ENCODE data around the gene XG. TPM values are rescaled to one million over a fixed set of nuclear protein-coding genes. Genes with fewer than 3 reads are reported as not detected.

The XG gene
- total and polyA plus RNA-seq, 7 experiments from 2014 or later, result 0.22 to 0.71 TPM; not detected in 5

GRCh38 chrX:2855761-2856160 is 103.9 kb downstream of the XG start:
- Mint-ChIP-seq H3K4me3 (no peak overlapping the region), H3K27ac (no peak overlapping the region), H3K36me3 (no peaks in the 10 kb centered on the region), H3K9me3 (peaks cover 0 to 2% (median 0%) of the 10 kb centered on the region in 11 donors), H3K4me1 (no peaks in the 10 kb centered on the region), H3K27me3 (no peaks in the 10 kb centered on the region)
- no peaks in the 10 kb centered on the region for H3K27me3 ChIP-seq (ENCODE audit: control insufficient read depth in 2 of 2, insufficient read depth in 2 of 2, low read length in 2 of 2)
- ATAC-seq (no peak), DNase-seq (no peak)
- no peaks in the 10 kb centered on the region for H3K9me3 ChIP-seq (ENCODE audit: control insufficient read depth in 2 of 3, low read length in 3 of 3)
- H3K4me1 ChIP-seq (ENCODE audit: control insufficient read depth in 2 of 2, insufficient read depth in 2 of 2, low read length in 2 of 2), result no peaks in the 10 kb centered on the region
- ChIA-PET CTCF (no interaction called here), POLR2A (no interaction called here)
- H3K4me3 ChIP-seq (ENCODE audit: low read length), result no peak overlapping the region
- intact Hi-C loops (cut with micrococcal nuclease), result no loop called here
- no peak overlapping the region for H3K27ac ChIP-seq (ENCODE audit: low read depth, low read length)
- H3K36me3 ChIP-seq (ENCODE audit: control insufficient read depth in 2 of 3, insufficient read depth in 3 of 3, low read length in 3 of 3), result no peaks in the 10 kb centered on the region

DNA sequence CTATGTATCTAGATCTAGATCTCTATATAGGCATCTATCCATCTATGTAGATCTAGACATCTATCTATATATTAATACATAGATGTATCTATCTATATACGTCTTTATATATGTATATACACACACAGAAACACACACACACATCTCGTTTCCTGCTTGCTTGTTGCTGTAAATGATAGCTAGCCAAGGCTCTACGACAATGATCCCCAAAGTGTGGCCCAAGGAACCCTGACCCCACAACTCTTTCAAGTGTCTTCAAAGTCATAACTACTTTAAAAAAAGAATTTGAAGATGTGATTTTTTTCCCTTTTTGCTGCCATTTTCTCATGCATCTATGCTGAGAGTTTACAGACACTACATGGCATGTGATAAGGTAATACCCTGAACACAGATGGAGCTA is 105.7 kb downstream of the XG start:
- Histone ChIP-seq H3K4me1 (ENCODE audit: control insufficient read depth in 2 of 2, insufficient read depth in 2 of 2, low read length in 2 of 2) (no peaks in the 10 kb centered on the region), H3K9me3 (ENCODE audit: control insufficient read depth in 2 of 3, low read length in 3 of 3) (no peaks in the 10 kb centered on the region), H3K36me3 (ENCODE audit: control insufficient read depth in 2 of 3, insufficient read depth in 3 of 3, low read length in 3 of 3) (no peaks in the 10 kb centered on the region), H3K27me3 (ENCODE audit: control insufficient read depth in 2 of 2, insufficient read depth in 2 of 2, low read length in 2 of 2) (no peaks in the 10 kb centered on the region), H3K4me3 (ENCODE audit: low read length) (no peak overlapping the region), H3K27ac (ENCODE audit: low read depth, low read length) (no peak overlapping the region)
- ChIA-PET CTCF (no interaction called here), POLR2A (no interaction called here)
- H3K4me3 Mint-ChIP-seq, result no peak overlapping the region
- H3K27me3 Mint-ChIP-seq, result peaks cover 0 to 5% (median 0%) of the 10 kb centered on the region in 5 donors
- no peaks in the 10 kb centered on the region for H3K36me3 Mint-ChIP-seq
- no peak for ATAC-seq
- H3K4me1 Mint-ChIP-seq, result no peaks in the 10 kb centered on the region
- no peak overlapping the region for H3K27ac Mint-ChIP-seq
- peaks cover 0 to 2% (median 0%) of the 10 kb centered on the region in 11 donors for H3K9me3 Mint-ChIP-seq
- intact Hi-C loops (cut with micrococcal nuclease), result no loop called here
- no peak for DNase-seq

DNA sequence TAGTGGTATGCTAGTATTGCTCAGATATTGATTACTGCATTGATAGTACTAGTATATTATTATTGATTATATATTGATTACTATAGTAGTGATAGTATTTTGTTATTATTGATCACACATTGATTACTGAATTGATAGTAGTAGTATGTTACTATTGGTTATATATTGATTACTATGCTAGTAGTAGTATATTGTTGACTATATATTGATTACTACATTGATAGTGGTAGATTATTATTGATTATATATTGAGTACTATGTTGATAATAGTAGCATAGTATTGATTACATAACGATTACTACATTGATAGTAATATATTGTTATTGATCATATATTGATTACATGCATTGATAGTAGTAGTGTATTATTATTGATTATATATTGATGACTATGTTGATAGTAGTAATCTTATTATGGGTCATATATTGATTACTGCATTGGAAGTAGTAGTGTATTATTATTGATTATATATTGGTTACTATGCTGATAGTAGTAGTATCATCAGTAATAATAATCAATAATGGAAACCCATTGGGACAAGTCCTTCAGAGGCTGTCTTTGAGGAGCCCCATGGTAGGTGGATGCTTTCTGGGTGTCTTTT is 107.5 kb downstream of the XG start:
- Histone ChIP-seq H3K27ac (ENCODE audit: low read depth, low read length) (no peak overlapping the region), H3K4me1 (ENCODE audit: control insufficient read depth in 2 of 2, insufficient read depth in 2 of 2, low read length in 2 of 2) (no peaks in the 10 kb centered on the region), H3K9me3 (ENCODE audit: control insufficient read depth in 2 of 3, low read length in 3 of 3) (no peaks in the 10 kb centered on the region), H3K4me3 (ENCODE audit: low read length) (no peak overlapping the region), H3K36me3 (ENCODE audit: control insufficient read depth in 2 of 3, insufficient read depth in 3 of 3, low read length in 3 of 3) (no peaks in the 10 kb centered on the region), H3K27me3 (ENCODE audit: control insufficient read depth in 2 of 2, insufficient read depth in 2 of 2, low read length in 2 of 2) (no peaks in the 10 kb centered on the region)
- ATAC-seq (no peak), DNase-seq (no peak)
- Mint-ChIP-seq H3K27ac (no peak overlapping the region), H3K4me1 (no peaks in the 10 kb centered on the region), H3K4me3 (no peak overlapping the region), H3K27me3 (peaks cover 0 to 5% (median 0%) of the 10 kb centered on the region in 5 donors), H3K9me3 (no peaks in the 10 kb centered on the region), H3K36me3 (no peaks in the 10 kb centered on the region)
- intact Hi-C loops (cut with micrococcal nuclease), result no loop called here
- ChIA-PET POLR2A (no interaction called here), CTCF (no interaction called here)

DNA sequence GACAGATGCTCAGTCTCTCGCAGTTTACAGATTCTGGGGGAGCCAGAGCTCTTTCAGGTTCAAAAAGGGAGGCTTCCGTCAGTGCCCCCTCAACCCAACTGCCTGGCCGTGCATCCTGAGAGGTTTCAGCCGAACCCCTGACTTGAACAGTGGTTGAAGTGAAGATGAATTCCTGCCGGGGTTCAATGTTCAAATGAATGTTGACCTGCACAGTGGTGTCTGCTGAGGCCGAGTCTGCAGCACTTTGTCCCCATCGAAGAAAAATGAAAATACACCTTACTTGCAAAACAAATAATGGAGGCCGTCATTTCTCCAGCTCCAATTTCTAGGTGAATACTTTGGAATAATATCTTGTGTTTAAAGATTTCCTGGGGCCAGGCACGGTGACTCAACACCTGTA is 110.6 kb downstream of the XG start:
- POLR2A ChIA-PET, result no interaction called here
- H3K27ac Mint-ChIP-seq, result no peak overlapping the region
- intact Hi-C loops (cut with micrococcal nuclease), result no loop called here
- Histone ChIP-seq H3K36me3 (ENCODE audit: control insufficient read depth in 2 of 3, insufficient read depth in 3 of 3, low read length in 3 of 3) (no peaks in the 10 kb centered on the region), H3K4me1 (ENCODE audit: control insufficient read depth in 2 of 2, insufficient read depth in 2 of 2, low read length in 2 of 2) (no peaks in the 10 kb centered on the region), H3K27me3 (ENCODE audit: control insufficient read depth in 2 of 2, insufficient read depth in 2 of 2, low read length in 2 of 2) (no peaks in the 10 kb centered on the region), H3K27ac (ENCODE audit: low read depth, low read length) (no peak overlapping the region), H3K9me3 (ENCODE audit: control insufficient read depth in 2 of 3, low read length in 3 of 3) (no peaks in the 10 kb centered on the region), H3K4me3 (ENCODE audit: low read length) (no peak overlapping the region)
- H3K4me1 Mint-ChIP-seq, result no peaks in the 10 kb centered on the region
- CTCF ChIA-PET, result no interaction called here
- H3K9me3 Mint-ChIP-seq, result peaks cover 0 to 5% (median 0%) of the 10 kb centered on the region in 11 donors
- H3K36me3 Mint-ChIP-seq, result no peaks in the 10 kb centered on the region
- no peak overlapping the region for H3K4me3 Mint-ChIP-seq
- ATAC-seq, result no peak
- DNase-seq, result no peak
- H3K27me3 Mint-ChIP-seq, result peaks cover 0 to 6% (median 0%) of the 10 kb centered on the region in 5 donors

DNA sequence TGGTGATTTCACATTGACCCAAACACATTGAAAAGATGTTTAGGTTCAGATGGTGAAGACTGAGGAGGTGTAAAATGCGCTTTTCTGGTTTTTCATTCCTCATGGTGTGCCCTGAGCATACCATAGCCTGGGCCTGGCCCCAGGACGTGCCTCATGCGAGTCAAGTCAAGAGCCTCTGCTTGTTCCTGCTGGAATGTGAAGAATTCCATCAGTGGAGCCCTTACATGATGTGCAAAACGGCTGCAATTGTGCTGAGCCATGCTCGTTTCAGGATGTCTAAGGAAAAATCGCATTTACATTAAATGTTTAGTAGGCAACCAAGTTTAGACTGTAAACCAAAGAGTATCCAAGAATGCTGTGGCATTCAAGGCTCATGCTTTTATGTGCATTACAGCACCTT is 111.8 kb downstream of the XG start:
- intact Hi-C loops (cut with micrococcal nuclease), result no loop called here
- ChIA-PET CTCF (no interaction called here), POLR2A (no interaction called here)
- H3K9me3 Mint-ChIP-seq, result peaks cover 0 to 5% (median 0%) of the 10 kb centered on the region in 11 donors
- Histone ChIP-seq H3K9me3 (ENCODE audit: control insufficient read depth in 2 of 3, low read length in 3 of 3) (no peaks in the 10 kb centered on the region), H3K27ac (ENCODE audit: low read depth, low read length) (no peak overlapping the region), H3K4me1 (ENCODE audit: control insufficient read depth in 2 of 2, insufficient read depth in 2 of 2, low read length in 2 of 2) (no peaks in the 10 kb centered on the region), H3K36me3 (ENCODE audit: control insufficient read depth in 2 of 3, insufficient read depth in 3 of 3, low read length in 3 of 3) (no peaks in the 10 kb centered on the region), H3K27me3 (ENCODE audit: control insufficient read depth in 2 of 2, insufficient read depth in 2 of 2, low read length in 2 of 2) (no peaks in the 10 kb centered on the region), H3K4me3 (ENCODE audit: low read length) (no peak overlapping the region)
- ATAC-seq (no peak), DNase-seq (no peak)
- H3K4me3 Mint-ChIP-seq, result no peak overlapping the region
- H3K27ac Mint-ChIP-seq, result no peak overlapping the region
- no peaks in the 10 kb centered on the region for H3K4me1 Mint-ChIP-seq
- H3K27me3 Mint-ChIP-seq, result peaks cover 0 to 7% (median 0%) of the 10 kb centered on the region in 5 donors
- no peaks in the 10 kb centered on the region for H3K36me3 Mint-ChIP-seq

Other genes with a start within 250 kb of the XG start
- 100 to 1,000 TPM; 112 to 293 (median 181) TPM for gene CD99, start 60.7 kb upstream of the XG start, total RNA-seq
- 100 to 1,000 TPM; 151 to 153 TPM for gene CD99, start 60.7 kb upstream of the XG start, polyA plus RNA-seq
- not detected for gene GYG2, start 76.9 kb downstream of the XG start, total RNA-seq
- gene GYG2, start 76.9 kb downstream of the XG start, polyA plus RNA-seq, result not detected
- gene ARSD, start 177.3 kb downstream of the XG start, total RNA-seq, result 1 to 10 TPM in 4 of 5 experiments, under 1 TPM in 1; 0.97 to 8.9 (median 2.0) TPM
- 1 to 10 TPM; 1.0 to 2.4 TPM for gene ARSD, start 177.3 kb downstream of the XG start, polyA plus RNA-seq

All from naive thymus-derived CD4-positive, alpha-beta T cell (primary cell).